ENCODE results near the gene CCT8L2. TPM values are rescaled to one million over a fixed set of nuclear protein-coding genes. Genes with fewer than 3 reads are reported as not detected.
"Not testable (repeated sequence)": the region's sequence is repeated elsewhere in the genome, so short reads cannot be mapped to it uniquely, and the experiment has no call there.

Gene CCT8L2
- not detected in 2 replicates for polyA plus RNA-seq (2013)

- H2AFZ ChIP-seq (ENCODE audit: insufficient read depth, low read length, poor library complexity); DNase-seq; H3K18ac ChIP-seq (ENCODE audit: low read length); H3K79me1 ChIP-seq (ENCODE audit: low read length); H3K36me3 ChIP-seq (ENCODE audit: control insufficient read depth in 1 of 2, insufficient read depth in 2 of 2, low read length in 2 of 2); H4K8ac ChIP-seq (ENCODE audit: low read depth, low read length); H3K27me3 ChIP-seq (ENCODE audit: insufficient read depth, low read length); H4K12ac ChIP-seq (ENCODE audit: low read depth, low read length); H2BK5ac ChIP-seq (ENCODE audit: low read depth, low read length, poor library complexity); H3K9ac ChIP-seq (ENCODE audit: low read length); H3K23ac ChIP-seq (ENCODE audit: low read length); H3K4me1 ChIP-seq (ENCODE audit: control insufficient read depth in 1 of 2, insufficient read depth in 2 of 2, low read length in 2 of 2); H2BK12ac ChIP-seq (ENCODE audit: low read length); H2AK5ac ChIP-seq (ENCODE audit: low read length); H3K4me3 ChIP-seq (ENCODE audit: low read depth, low read length); H4K91ac ChIP-seq (ENCODE audit: low read depth, low read length); H3K4ac ChIP-seq (ENCODE audit: low read depth, low read length); H3K14ac ChIP-seq (ENCODE audit: low read length); H3K4me2 ChIP-seq (ENCODE audit: low read length); H3K27ac ChIP-seq (ENCODE audit: low read depth, low read length); H3K79me2 ChIP-seq (ENCODE audit: control insufficient read depth, insufficient read depth, low read length, poor library complexity); H2BK120ac ChIP-seq (ENCODE audit: insufficient read depth, low read length, poor library complexity): not testable (repeated sequence)
- H3K9me3 ChIP-seq (ENCODE audit: insufficient read depth, low read depth, low read length), result peaks cover 25% of the 10 kb centered on the region
- no CpG with 5 or more reads among the region's 1 CpG for WGBS (ENCODE audit: extremely low coverage, insufficient coverage, insufficient read length)
Observed at GRCh38 chr22:16592710-16593109, at the start of gene CCT8L2. TSS of gene CCT8L2 (minus strand) at chr22:16592810. CDS start at chr22:16592550, 260 bp downstream.

- H3K79me2 ChIP-seq (ENCODE audit: control insufficient read depth, insufficient read depth, low read length, poor library complexity); H2AK5ac ChIP-seq (ENCODE audit: low read length); H3K4me3 ChIP-seq (ENCODE audit: low read depth, low read length); H4K8ac ChIP-seq (ENCODE audit: low read depth, low read length); H3K27me3 ChIP-seq (ENCODE audit: insufficient read depth, low read length); H3K14ac ChIP-seq (ENCODE audit: low read length); H3K9me3 ChIP-seq (ENCODE audit: insufficient read depth, low read depth, low read length); H2BK12ac ChIP-seq (ENCODE audit: low read length); H3K4ac ChIP-seq (ENCODE audit: low read depth, low read length); H3K23ac ChIP-seq (ENCODE audit: low read length); H2BK120ac ChIP-seq (ENCODE audit: insufficient read depth, low read length, poor library complexity); H3K27ac ChIP-seq (ENCODE audit: low read depth, low read length); H2BK5ac ChIP-seq (ENCODE audit: low read depth, low read length, poor library complexity); H3K4me1 ChIP-seq (ENCODE audit: control insufficient read depth in 1 of 2, insufficient read depth in 2 of 2, low read length in 2 of 2); DNase-seq; H2AFZ ChIP-seq (ENCODE audit: insufficient read depth, low read length, poor library complexity); H3K79me1 ChIP-seq (ENCODE audit: low read length); H4K12ac ChIP-seq (ENCODE audit: low read depth, low read length); H3K9ac ChIP-seq (ENCODE audit: low read length); H3K36me3 ChIP-seq (ENCODE audit: control insufficient read depth in 1 of 2, insufficient read depth in 2 of 2, low read length in 2 of 2); H4K91ac ChIP-seq (ENCODE audit: low read depth, low read length); H3K18ac ChIP-seq (ENCODE audit: low read length); H3K4me2 ChIP-seq (ENCODE audit: low read length): not testable (repeated sequence)
- WGBS (ENCODE audit: extremely low coverage, insufficient coverage, insufficient read length), result no CpG with 5 or more reads among the region's 1 CpG
Observed at GRCh38 chr22:16635442-16635841, 42.8 kb upstream of the CCT8L2 start.

GRCh38 chr22:16634092-16634491, 41.5 kb upstream of the CCT8L2 start:
- H3K27me3 ChIP-seq (ENCODE audit: insufficient read depth, low read length); H3K4ac ChIP-seq (ENCODE audit: low read depth, low read length); H2AFZ ChIP-seq (ENCODE audit: insufficient read depth, low read length, poor library complexity); H3K4me1 ChIP-seq (ENCODE audit: control insufficient read depth in 1 of 2, insufficient read depth in 2 of 2, low read length in 2 of 2); H3K79me1 ChIP-seq (ENCODE audit: low read length); H3K79me2 ChIP-seq (ENCODE audit: control insufficient read depth, insufficient read depth, low read length, poor library complexity); H2BK12ac ChIP-seq (ENCODE audit: low read length); H4K8ac ChIP-seq (ENCODE audit: low read depth, low read length); H3K4me3 ChIP-seq (ENCODE audit: low read depth, low read length); H3K4me2 ChIP-seq (ENCODE audit: low read length); H2AK5ac ChIP-seq (ENCODE audit: low read length); H3K18ac ChIP-seq (ENCODE audit: low read length); DNase-seq; H3K27ac ChIP-seq (ENCODE audit: low read depth, low read length); H2BK120ac ChIP-seq (ENCODE audit: insufficient read depth, low read length, poor library complexity); H2BK5ac ChIP-seq (ENCODE audit: low read depth, low read length, poor library complexity); H4K12ac ChIP-seq (ENCODE audit: low read depth, low read length); H3K9me3 ChIP-seq (ENCODE audit: insufficient read depth, low read depth, low read length); H3K36me3 ChIP-seq (ENCODE audit: control insufficient read depth in 1 of 2, insufficient read depth in 2 of 2, low read length in 2 of 2); H3K9ac ChIP-seq (ENCODE audit: low read length); H4K91ac ChIP-seq (ENCODE audit: low read depth, low read length); H3K23ac ChIP-seq (ENCODE audit: low read length); H3K14ac ChIP-seq (ENCODE audit: low read length): not testable (repeated sequence)

GRCh38 chr22:16628476-16628875, 35.9 kb upstream of the CCT8L2 start:
- H3K18ac ChIP-seq (ENCODE audit: low read length); H3K36me3 ChIP-seq (ENCODE audit: control insufficient read depth in 1 of 2, insufficient read depth in 2 of 2, low read length in 2 of 2); DNase-seq; H3K27ac ChIP-seq (ENCODE audit: low read depth, low read length); H2AFZ ChIP-seq (ENCODE audit: insufficient read depth, low read length, poor library complexity); H3K79me2 ChIP-seq (ENCODE audit: control insufficient read depth, insufficient read depth, low read length, poor library complexity); H4K8ac ChIP-seq (ENCODE audit: low read depth, low read length); H3K4me1 ChIP-seq (ENCODE audit: control insufficient read depth in 1 of 2, insufficient read depth in 2 of 2, low read length in 2 of 2); H3K27me3 ChIP-seq (ENCODE audit: insufficient read depth, low read length); H3K4me2 ChIP-seq (ENCODE audit: low read length); H3K23ac ChIP-seq (ENCODE audit: low read length); H3K4ac ChIP-seq (ENCODE audit: low read depth, low read length); H2AK5ac ChIP-seq (ENCODE audit: low read length); H3K79me1 ChIP-seq (ENCODE audit: low read length); H2BK120ac ChIP-seq (ENCODE audit: insufficient read depth, low read length, poor library complexity); H2BK12ac ChIP-seq (ENCODE audit: low read length); H2BK5ac ChIP-seq (ENCODE audit: low read depth, low read length, poor library complexity); H3K9ac ChIP-seq (ENCODE audit: low read length); H3K14ac ChIP-seq (ENCODE audit: low read length); H3K4me3 ChIP-seq (ENCODE audit: low read depth, low read length); H4K91ac ChIP-seq (ENCODE audit: low read depth, low read length); H3K9me3 ChIP-seq (ENCODE audit: insufficient read depth, low read depth, low read length); H4K12ac ChIP-seq (ENCODE audit: low read depth, low read length): not testable (repeated sequence)
- WGBS (ENCODE audit: extremely low coverage, insufficient coverage, insufficient read length), result no CpG with 5 or more reads among the region's 1 CpG
